ENCODE data around the gene UCN.

UCN gene

GRCh38 chr2:27262379-27263286 lies 45.6 kb downstream of the UCN start, which contains the start of gene SLC30A3:
Gene SLC30A3, minus strand, starts transcription at chr2:27263047. Its CDS starts 141 bp downstream, at chr2:27262906.
- Histone ChIP-seq H3K4me1 (peaks cover 23 to 37% (median 36%) of the 10 kb centered on the region in 10 experiments), H4K20me1 (peaks cover 0 to 57% (median 34%) of the 10 kb centered on the region in 11 experiments; a peak in 19 of 22 replicates), H3K9ac (peak within 1 kb of the TSS in 10 of 11 experiments; percentile 31 to 66 (median 60); a peak in 18 of 22 replicates), H3K27me3 (peaks cover 88 to 100% (median 97%) of the 10 kb centered on the region in 11 experiments), H3K4me2 (peak within 1 kb of the TSS; percentile 97 to 99 (median 98)), H3K27ac (no peak within 1 kb of the TSS), H3K36me3 (no peaks in the 10 kb centered on the region), H3K9me3 (replicated peaks in 1 of 11) (no peaks in the 10 kb centered on the region), H3K4me3 (peak within 1 kb of the TSS; percentile 53 to 74 (median 62))
- no peak for TF ChIP-seq Cebpa-rat (IDR thresholded peaks at IDR 0.05)

- Histone ChIP-seq H3K27ac (no peak overlapping the region), H3K4me1 (peaks cover 23 to 38% (median 36%) of the 10 kb centered on the region in 10 experiments), H3K4me3 (peak overlapping the region; percentile 53 to 74 (median 62)), H3K9ac (peak overlapping the region in 7 of 11 experiments; percentile 38 to 65 (median 63); a peak in 12 of 22 replicates), H3K27me3 (peaks cover 84 to 99% (median 97%) of the 10 kb centered on the region in 11 experiments), H3K9me3 (replicated peaks in 1 of 11) (no peaks in the 10 kb centered on the region), H3K4me2 (peak overlapping the region; percentile 97 to 99 (median 98)), H4K20me1 (peaks cover 0 to 63% (median 34%) of the 10 kb centered on the region in 11 experiments; a peak in 19 of 22 replicates), H3K36me3 (no peaks in the 10 kb centered on the region)
- no peak for TF ChIP-seq Cebpa-rat (IDR thresholded peaks at IDR 0.05)
These were observed 46.3 kb downstream of the UCN start for GRCh38 chr2:27261926-27262298.

GRCh38 chr2:27261241-27261925 lies 46.9 kb downstream of the UCN start:
- no peaks in the 10 kb centered on the region for H3K9me3 ChIP-seq (replicated peaks in 1 of 11)
- peak overlapping the region in 2 of 11 experiments; percentile 98; a peak in 2 of 22 replicates for H3K4me2 ChIP-seq
- peaks cover 0 to 65% (median 34%) of the 10 kb centered on the region in 11 experiments; a peak in 19 of 22 replicates for H4K20me1 ChIP-seq
- peaks cover 23 to 38% (median 36%) of the 10 kb centered on the region in 10 experiments for H3K4me1 ChIP-seq
- H3K27me3 ChIP-seq = peaks cover 79 to 99% (median 97%) of the 10 kb centered on the region in 11 experiments
- H3K27ac ChIP-seq = no peak overlapping the region
- no peaks in the 10 kb centered on the region for H3K36me3 ChIP-seq
- TF ChIP-seq Cebpa-rat (IDR thresholded peaks at IDR 0.05) = no peak
- peak overlapping the region in 1 of 10 experiments; percentile 67; a peak in 1 of 20 replicates for H3K4me3 ChIP-seq
- H3K9ac ChIP-seq = no peak overlapping the region

GRCh38 chr2:27258051-27258450 lies 50.2 kb downstream of the UCN start:
- Histone ChIP-seq H3K9ac (no peak overlapping the region), H3K9me3 (replicated peaks in 1 of 11) (no peaks in the 10 kb centered on the region), H3K36me3 (no peaks in the 10 kb centered on the region), H3K27ac (no peak overlapping the region), H3K4me2 (no peak overlapping the region), H3K4me3 (no peak overlapping the region), H3K4me1 (peaks cover 6 to 15% (median 12%) of the 10 kb centered on the region in 10 experiments; a peak in 17 of 20 replicates), H4K20me1 (peaks cover 0 to 47% (median 18%) of the 10 kb centered on the region in 11 experiments; a peak in 17 of 22 replicates), H3K27me3 (peaks cover 46 to 82% (median 68%) of the 10 kb centered on the region in 11 experiments)
- TF ChIP-seq Cebpa-rat (IDR thresholded peaks at IDR 0.05) = no peak

Measured in BLaER1 treated with 17β-estradiol and CSF1 and Interleukin-3, amounts not matched to agents 10 nM and 100 nM (cell line).